ENCODE results near the gene COL7A1. TPM values are rescaled to one million over a fixed set of nuclear protein-coding genes. Genes with fewer than 3 reads are reported as not detected.

COL7A1 gene
- total and polyA plus RNA-seq, 4 donors = 4.3 to 18.7 (median 8.5) TPM

GRCh38 chr3:48514431-48515227 is 80.5 kb downstream of the COL7A1 start:
- DNase-seq (no peak), ATAC-seq (ENCODE audit: insufficient read depth, low FRiP score) (no peak)
- no peaks in the 10 kb centered on the region for H3K9me3 ChIP-seq (ENCODE audit: control insufficient read depth in 4 of 4, insufficient read depth in 3 of 4, low read length in 3 of 4)
- no peaks in the 10 kb centered on the region for H3K4me1 ChIP-seq (ENCODE audit: control insufficient read depth in 5 of 5, insufficient read depth in 5 of 5, low read length in 5 of 5)
- TF ChIP-seq CTCF (IDR thresholded peaks at IDR 0.05; ENCODE audit: control extremely low read depth, extremely low read depth) = no peak
- WGBS, 2 donors = 84 to 89% methylated on average over 8 of the region's 8 CpGs
- no peaks in the 10 kb centered on the region for H3K36me3 ChIP-seq (ENCODE audit: control insufficient read depth in 4 of 4, insufficient read depth in 4 of 4, low read length in 4 of 4)
- H3K27ac ChIP-seq (ENCODE audit: low read depth in 1 of 2, low read length in 1 of 2) = no peak overlapping the region
- no peak overlapping the region for H3K9ac ChIP-seq (ENCODE audit: insufficient read depth in 1 of 2, low read length in 2 of 2)
- no peaks in the 10 kb centered on the region for H3K27me3 ChIP-seq (ENCODE audit: control insufficient read depth in 3 of 3, insufficient read depth in 3 of 3, low read length in 2 of 3)
- no peak overlapping the region for H3K4me3 ChIP-seq

Small RNA genes within 50 kb of the gene (small RNA-seq; reads per million reads assigned to genes)
- gene MIR6823 (ENCODE audit: low replicate concordance) = not detected

Other genes starting within 250 kb of the COL7A1 start
- gene FBXW12, start 223.1 kb downstream of the COL7A1 start, total RNA-seq = not detected
- not detected for gene FBXW12, start 223.1 kb downstream of the COL7A1 start, polyA plus RNA-seq
- 100 to 1,000 TPM in 1 of 2 donors, 10 to 100 TPM in 1; 89.8 to 123 TPM for gene PLXNB1, start 165.2 kb downstream of the COL7A1 start, total RNA-seq
- gene PLXNB1, start 165.2 kb downstream of the COL7A1 start, polyA plus RNA-seq = 10 to 100 TPM; 36.0 to 82.4 TPM
- gene CCDC51, start 155.2 kb downstream of the COL7A1 start, total RNA-seq = 10 to 100 TPM in 1 of 2 donors, 1 to 10 TPM in 1; 8.4 to 14.4 TPM
- gene CCDC51, start 155.2 kb downstream of the COL7A1 start, polyA plus RNA-seq = 10 to 100 TPM in 1 of 2 donors, 1 to 10 TPM in 1; 6.6 to 13.8 TPM
- gene TMA7, start 155.1 kb downstream of the COL7A1 start, total RNA-seq = 100 to 1,000 TPM; 152 to 176 TPM
- 100 to 1,000 TPM; 302 to 985 TPM for gene TMA7, start 155.1 kb downstream of the COL7A1 start, polyA plus RNA-seq
- gene ATRIP, start 148.6 kb downstream of the COL7A1 start, total RNA-seq = 1 to 10 TPM; 7.1 to 7.6 TPM
- gene ATRIP, start 148.6 kb downstream of the COL7A1 start, polyA plus RNA-seq = 1 to 10 TPM; 4.8 to 5.4 TPM
- 100 to 1,000 TPM in 1 of 2 donors, 10 to 100 TPM in 1; 70.5 to 184 TPM for gene SHISA5, start 91.2 kb downstream of the COL7A1 start, total RNA-seq
- gene SHISA5, start 91.2 kb downstream of the COL7A1 start, polyA plus RNA-seq = 100 to 1,000 TPM in 1 of 2 donors, 10 to 100 TPM in 1; 87.2 to 176 TPM
- 10 to 100 TPM in 1 of 2 donors, 1 to 10 TPM in 1; 9.4 to 14.8 TPM for gene PFKFB4, start 38.5 kb downstream of the COL7A1 start, total RNA-seq
- 10 to 100 TPM in 1 of 2 donors, 1 to 10 TPM in 1; 3.6 to 15.9 TPM for gene PFKFB4, start 38.5 kb downstream of the COL7A1 start, polyA plus RNA-seq
- under 1 TPM in 1 of 2 donors, not detected in 1; 0.18 TPM for gene UCN2, start 31.5 kb downstream of the COL7A1 start, total RNA-seq
- under 1 TPM; 0.07 to 0.16 TPM for gene UCN2, start 31.5 kb downstream of the COL7A1 start, polyA plus RNA-seq
- gene UQCRC1, start 14.3 kb upstream of the COL7A1 start, total RNA-seq = 100 to 1,000 TPM in 1 of 2 donors, 10 to 100 TPM in 1; 98.5 to 188 TPM
- gene UQCRC1, start 14.3 kb upstream of the COL7A1 start, polyA plus RNA-seq = 100 to 1,000 TPM; 164 to 225 TPM
- gene TMEM89, start 26.4 kb upstream of the COL7A1 start, total RNA-seq = not detected
- gene TMEM89, start 26.4 kb upstream of the COL7A1 start, polyA plus RNA-seq = under 1 TPM in 1 of 2 donors, not detected in 1; 0.22 TPM
- gene SLC26A6, start 40.1 kb upstream of the COL7A1 start, total RNA-seq = 10 to 100 TPM; 14.6 to 24.5 TPM
- 10 to 100 TPM; 16.3 to 22.9 TPM for gene SLC26A6, start 40.1 kb upstream of the COL7A1 start, polyA plus RNA-seq
- gene CELSR3, start 67.6 kb upstream of the COL7A1 start, total RNA-seq = 1 to 10 TPM; 1.7 to 2.0 TPM
- gene CELSR3, start 67.6 kb upstream of the COL7A1 start, polyA plus RNA-seq = 1 to 10 TPM in 1 of 2 donors, under 1 TPM in 1; 0.71 to 1.2 TPM
- 10 to 100 TPM; 10.2 to 22.0 TPM for gene NCKIPSD, start 90.6 kb upstream of the COL7A1 start, total RNA-seq
- gene NCKIPSD, start 90.6 kb upstream of the COL7A1 start, polyA plus RNA-seq = 10 to 100 TPM in 1 of 2 donors, 1 to 10 TPM in 1; 9.0 to 13.0 TPM
- 100 to 1,000 TPM in 1 of 2 donors, 10 to 100 TPM in 1; 54.3 to 128 TPM for gene IP6K2, start 121.9 kb upstream of the COL7A1 start, total RNA-seq
- gene IP6K2, start 121.9 kb upstream of the COL7A1 start, polyA plus RNA-seq = 10 to 100 TPM; 55.2 to 67.6 TPM

Measured in lung (tissue), 13 donors.